ENCODE results near the gene NOB1.
A peak's percentile ranks its signal among the peaks of the same experiment; 100 is the strongest.

The NOB1 gene

DNA sequence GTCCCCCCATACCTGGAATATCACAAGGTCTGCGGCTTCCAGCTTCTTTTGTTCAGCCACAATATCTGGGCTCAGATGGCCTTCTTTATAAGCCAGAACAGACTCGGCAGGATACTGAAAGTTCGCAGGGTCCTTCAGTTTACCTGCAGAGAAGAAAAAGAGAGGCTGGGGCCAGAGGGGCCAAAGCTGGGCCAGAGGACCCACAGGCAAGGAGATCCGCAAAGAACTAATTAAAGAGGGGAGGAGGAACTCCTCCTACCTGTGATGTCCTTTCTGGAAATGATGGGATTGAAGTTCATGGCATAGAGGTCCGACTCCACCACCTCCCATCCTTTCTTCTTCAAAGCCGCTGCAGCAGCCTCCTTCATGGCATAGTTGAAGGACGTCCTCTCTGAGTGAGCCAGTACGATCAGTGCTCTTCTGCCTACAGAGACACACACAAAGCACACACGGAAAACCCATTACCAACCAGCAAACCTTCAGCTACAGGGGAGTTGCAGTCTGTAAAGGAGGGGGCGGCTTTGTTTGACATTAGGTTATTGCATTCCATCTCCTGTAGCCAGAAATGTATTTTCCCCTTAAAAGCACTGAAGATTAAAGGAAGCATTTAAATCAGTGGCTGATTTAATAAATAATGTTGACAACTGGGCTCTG is 36.5 kb downstream of the NOB1 start:
- no peak for DNase-seq

DNA sequence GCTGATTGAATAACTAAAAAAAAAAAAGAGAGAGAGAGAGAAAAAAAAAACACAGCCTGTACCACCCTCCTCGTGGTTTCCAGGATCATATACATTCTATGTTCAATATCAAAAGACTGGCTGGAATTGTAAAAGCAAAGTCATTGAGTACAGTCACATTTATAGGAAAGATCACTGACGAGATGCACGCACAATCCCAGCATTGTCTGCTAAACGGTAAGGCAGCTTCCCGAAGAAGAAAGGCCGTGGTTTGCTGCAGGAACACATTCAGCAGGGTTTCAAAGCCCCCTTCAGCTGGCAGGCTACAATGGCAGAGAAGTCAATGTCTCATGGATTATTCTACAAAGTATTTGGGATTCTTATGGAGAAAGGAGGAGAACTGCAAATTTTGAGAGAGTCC is 37.7 kb downstream of the NOB1 start:
- DNase-seq: no peak

- DNase-seq: no peak
These were observed 41.7 kb downstream of the NOB1 start for GRCh38 chr16:69712914-69713581.

GRCh38 chr16:69712277-69712676 is 42.4 kb downstream of the NOB1 start:
- DNase-seq: no peak

DNA sequence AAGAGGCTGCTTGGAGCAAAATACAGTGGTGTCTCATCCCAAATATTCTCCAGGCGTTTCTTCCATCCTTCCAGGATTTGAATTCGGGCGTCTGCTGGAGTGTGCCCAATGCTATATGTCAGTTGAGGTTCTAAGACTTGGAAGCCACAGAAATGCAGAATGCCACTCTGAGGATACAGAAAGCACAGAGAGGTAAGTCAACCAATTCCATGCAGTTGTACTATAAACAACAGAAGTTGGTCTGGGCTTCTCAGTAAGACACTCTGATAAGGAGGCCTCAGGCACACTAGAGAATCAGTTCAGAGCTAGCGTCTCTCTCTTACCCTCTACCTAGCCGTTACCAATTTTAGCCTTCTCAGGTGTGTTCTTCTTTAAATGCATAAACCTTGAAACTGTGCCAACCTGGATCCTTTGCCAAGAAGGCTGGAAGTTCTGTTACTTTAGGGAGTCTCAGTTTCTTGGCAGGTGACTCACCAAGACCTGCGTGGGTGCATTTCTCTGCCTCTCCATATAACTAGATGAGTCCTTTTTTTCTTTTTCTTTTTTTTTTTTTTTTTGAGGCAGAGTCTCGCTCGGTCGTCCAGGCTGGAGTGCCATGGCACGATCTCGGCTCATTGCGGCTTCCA is 43.5 kb downstream of the NOB1 start:
- DNase-seq: no peak

DNA sequence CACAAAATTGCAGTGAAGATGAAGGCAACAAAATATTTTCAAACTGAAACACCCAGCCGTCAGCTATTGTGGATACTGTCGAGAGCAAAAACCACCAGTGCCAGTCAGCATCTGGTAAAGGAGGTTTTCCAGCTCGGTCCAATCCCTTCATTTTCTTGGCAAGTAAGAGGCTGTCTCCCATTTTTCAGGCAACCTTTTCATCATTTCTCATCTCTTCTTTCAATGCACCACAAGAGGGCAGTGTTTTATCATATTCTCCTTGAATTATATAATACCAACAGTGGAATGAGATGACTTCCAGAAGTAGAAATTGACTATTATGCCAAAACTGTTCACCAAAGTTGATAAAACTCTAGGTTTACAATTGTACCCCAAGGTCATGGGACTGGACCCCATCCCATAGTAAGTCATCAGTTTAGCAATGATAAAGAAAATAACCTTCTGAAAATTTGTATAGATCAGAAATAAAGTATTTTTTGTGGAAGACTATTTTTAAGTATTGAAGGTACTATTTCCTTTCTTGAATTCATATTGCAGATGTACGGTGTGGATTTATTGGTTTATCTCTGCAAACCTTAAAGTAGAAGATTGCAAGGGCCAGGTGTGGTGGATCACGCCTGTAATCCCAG is 45.2 kb downstream of the NOB1 start:
- peak; percentile 77 for DNase-seq

DNA sequence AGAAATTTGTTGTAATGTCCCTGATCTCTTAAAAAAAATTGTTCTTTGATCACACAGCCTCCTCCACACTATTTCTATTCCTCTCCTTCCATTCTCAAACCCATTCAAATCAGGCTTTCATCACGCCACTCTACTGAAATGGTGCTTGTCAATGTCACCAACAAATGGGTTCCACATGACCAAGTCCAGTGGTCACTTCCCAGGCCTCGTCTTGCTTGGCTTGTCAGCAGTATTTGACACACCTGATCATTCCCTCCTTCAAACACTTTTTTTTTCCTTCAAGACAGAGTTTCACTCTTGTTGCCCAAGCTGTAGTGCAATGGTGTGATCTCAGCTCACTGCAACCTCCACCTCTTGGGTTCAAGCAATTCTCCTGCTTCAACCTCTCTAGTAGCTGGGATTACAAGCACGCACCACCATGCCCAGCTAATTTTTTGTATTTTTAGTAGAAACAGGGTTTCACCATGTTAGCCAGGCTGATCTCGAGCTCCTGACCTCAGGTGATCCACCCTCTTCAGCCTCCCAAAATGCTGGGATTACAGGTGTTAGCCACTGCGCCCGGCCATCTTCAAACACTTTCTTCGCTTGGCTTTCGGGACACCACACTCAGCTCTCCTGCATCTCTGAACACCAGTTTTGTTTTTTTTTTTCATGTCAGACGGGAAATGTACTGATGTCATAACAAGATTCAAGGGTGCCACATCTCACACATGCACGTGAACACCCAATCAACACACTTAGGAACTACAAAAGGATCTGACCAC is 46.6 kb downstream of the NOB1 start:
- no peak for DNase-seq

- DNase-seq: no peak
These were observed 47.8 kb downstream of the NOB1 start for GRCh38 chr16:69706975-69707340.

GRCh38 chr16:69706256-69706974 is 48.3 kb downstream of the NOB1 start:
- no peak for DNase-seq

DNA sequence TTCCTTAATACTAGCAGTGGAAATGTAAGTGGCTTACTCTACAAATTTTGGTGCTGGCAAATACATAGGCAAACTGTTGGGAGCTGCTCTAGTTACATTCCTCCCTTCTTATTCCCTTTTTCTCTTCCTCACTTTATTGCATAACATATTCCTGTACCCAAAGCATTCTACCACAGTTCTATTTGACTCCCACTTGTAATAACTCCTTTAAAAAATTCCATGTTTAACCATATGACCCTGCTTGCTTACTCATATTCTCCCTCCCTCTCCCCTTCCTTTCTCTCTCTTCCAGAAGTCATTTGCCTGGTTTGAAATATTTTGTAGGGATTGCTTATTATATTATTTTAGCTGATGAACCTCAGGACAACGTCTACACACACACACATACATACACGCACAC is 51.1 kb downstream of the NOB1 start:
- DNase-seq: no peak

DNA sequence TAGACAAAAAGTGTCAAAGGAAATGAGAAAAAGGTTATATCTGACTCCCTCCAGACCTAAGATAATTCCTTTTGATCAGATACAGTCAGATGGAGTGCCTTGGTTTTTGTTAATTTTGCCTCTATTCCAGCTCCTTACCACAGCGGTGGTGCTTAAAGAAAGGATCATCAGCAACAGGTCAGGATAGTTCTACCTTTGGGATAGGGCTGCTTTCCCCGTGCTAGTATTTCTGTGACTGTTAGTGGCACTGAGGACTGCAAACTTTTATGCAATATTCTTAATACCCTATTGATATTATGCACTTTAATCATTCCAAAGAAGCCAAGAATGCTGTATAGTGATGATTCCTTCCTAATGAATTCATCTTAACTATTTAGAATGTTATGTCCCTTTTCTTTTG is 52.9 kb downstream of the NOB1 start:
- no peak for DNase-seq

DNA sequence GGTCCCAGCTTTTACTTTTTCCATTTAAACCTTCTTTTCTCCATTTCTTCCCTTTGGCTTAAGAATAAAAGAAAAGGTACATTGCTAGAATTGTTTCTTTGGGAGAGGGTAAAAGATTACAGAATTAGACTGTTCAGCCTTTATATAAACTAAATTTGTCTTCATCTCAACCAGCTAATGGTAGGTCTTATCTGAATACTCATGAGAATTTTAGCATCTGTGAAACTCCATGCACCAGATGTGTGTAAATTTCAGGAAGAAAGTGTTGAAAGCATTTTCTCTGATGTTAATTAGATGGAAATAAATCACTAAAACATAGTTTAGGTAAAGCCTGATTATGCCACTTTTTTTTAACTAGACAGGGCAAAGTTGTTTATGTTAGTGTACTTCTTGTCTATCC is 53.3 kb downstream of the NOB1 start:
- no peak for DNase-seq

- no peak for DNase-seq
These were observed 54.8 kb downstream of the NOB1 start for GRCh38 chr16:69699915-69700314.

GRCh38 chr16:69698404-69698803 is 56.3 kb downstream of the NOB1 start:
- no peak for DNase-seq

DNA sequence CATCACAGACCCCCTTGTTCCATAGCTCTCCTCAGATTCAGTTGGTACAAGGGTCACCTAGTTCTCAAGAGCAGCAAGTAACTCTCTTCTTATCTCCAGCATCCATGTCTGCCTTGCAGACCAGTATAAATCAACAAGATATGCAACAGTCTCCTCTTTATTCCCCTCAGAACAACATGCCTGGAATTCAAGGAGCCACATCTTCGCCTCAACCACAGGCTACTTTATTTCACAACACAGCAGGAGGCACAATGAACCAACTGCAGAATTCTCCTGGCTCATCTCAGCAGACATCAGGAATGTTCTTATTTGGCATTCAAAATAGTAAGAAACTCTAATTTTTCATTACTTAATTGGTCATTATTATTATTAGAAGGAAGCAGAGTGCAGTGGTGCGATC is 60.8 kb downstream of the NOB1 start:
- DNase-seq: no peak

DNA sequence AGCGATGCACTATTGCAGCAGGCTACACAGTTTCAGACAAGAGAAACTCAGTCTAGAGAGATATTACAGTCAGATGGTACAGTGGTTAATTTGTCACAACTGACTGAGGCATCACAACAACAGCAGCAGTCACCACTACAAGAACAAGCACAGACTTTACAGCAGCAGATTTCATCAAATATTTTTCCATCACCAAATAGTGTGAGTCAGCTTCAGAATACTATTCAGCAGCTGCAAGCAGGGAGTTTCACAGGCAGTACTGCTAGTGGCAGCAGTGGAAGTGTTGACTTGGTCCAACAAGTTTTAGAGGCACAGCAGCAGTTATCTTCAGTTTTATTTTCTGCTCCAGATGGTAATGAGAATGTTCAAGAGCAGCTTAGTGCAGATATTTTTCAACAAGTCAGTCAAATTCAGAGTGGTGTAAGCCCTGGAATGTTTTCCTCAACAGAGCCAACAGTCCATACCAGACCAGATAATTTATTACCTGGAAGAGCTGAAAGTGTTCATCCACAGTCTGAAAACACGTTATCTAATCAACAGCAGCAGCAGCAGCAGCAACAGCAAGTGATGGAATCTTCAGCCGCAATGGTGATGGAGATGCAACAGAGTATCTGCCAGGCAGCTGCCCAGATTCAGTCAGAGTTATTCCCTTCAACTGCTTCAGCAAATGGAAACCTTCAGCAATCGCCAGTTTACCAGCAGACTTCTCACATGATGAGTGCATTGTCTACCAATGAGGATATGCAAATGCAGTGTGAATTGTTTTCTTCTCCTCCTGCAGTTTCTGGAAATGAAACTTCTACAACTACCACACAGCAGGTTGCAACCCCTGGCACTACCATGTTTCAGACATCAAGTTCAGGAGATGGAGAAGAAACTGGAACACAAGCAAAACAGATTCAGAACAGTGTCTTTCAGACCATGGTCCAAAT is 62.5 kb downstream of the NOB1 start:
- DNase-seq: no peak
